Thoracic aorta (tissue), 2 donors: ENCODE measurements around the gene MACROD1. TPM values are rescaled to one million over a fixed set of nuclear protein-coding genes. Genes with fewer than 3 reads are reported as not detected.

Experiments used
- ATAC-seq: fragments of 150-250 bp; one replicate; pipeline ENCODE4 v1.8.0; 2017; ENCODE audit warnings: low read depth; ENCODE audit not compliant: insufficient number of reproducible peaks, low FRiP score
- DNase-seq: peaks from one replicate; pipeline ENCODE4 v3.0.0-alpha.2; 2020; ENCODE audit warnings: low spot score
- H3K27ac ChIP-seq, 2 donors: fragments of 200-600 bp; sonication (generic); 1 replicate in 1 of 2; 2 replicates in 1 of 2; pipeline ENCODE4 v1.5.1; 2016; ENCODE audit warnings: mild to moderate bottlenecking in 2 of 2, moderate library complexity in 2 of 2
- H3K27me3 ChIP-seq: fragments of 200-600 bp; sonication (generic); replicated peaks from 2 replicates; pipeline ENCODE4 v1.6.0; 2016; ENCODE audit warnings: mild to moderate bottlenecking; ENCODE audit not compliant: insufficient read depth
- H3K36me3 ChIP-seq: fragments of 200-600 bp; sonication (generic); one replicate; pipeline ENCODE4 v1.5.1; 2016
- H3K4me1 ChIP-seq, 2 donors: fragments of 200-600 bp; sonication (generic); 1 replicate in 1 of 2; 2 replicates in 1 of 2; pipeline versions ENCODE4 v1.5.1 to v1.6.0; 2016; ENCODE audit warnings: low read depth in 2 of 2, mild to moderate bottlenecking in 1 of 2; ENCODE audit not compliant: control insufficient read depth in 1 of 2
- H3K4me3 ChIP-seq: fragments of 200-600 bp; sonication (generic); 2 replicates; pipeline ENCODE4 v1.5.1; 2016; ENCODE audit warnings: mild to moderate bottlenecking
- H3K9me3 ChIP-seq: fragments of 200-600 bp; sonication (generic); 2 replicates; pipeline ENCODE4 v1.5.1; 2016
- total RNA-seq, 2 donors: library from RNA; depleted of rRNA; stranded (reverse); fragments of >200 nt; gene quantifications; one replicate each; pipeline versions ENCODE4 v1.1.0 to v1.2.3, GENCODE V29; 2016
- TF ChIP-seq, protein P1 (sequence below): fragments of 200-600 bp; sonication (generic); IDR thresholded peaks from one replicate; pipeline ENCODE4 v1.5.1; 2019; ENCODE audit warnings: antibody characterized with exemption

Gene MACROD1
- total RNA-seq, 2 donors from 2014 or later, result 15.8 to 17.6 TPM

DNA sequence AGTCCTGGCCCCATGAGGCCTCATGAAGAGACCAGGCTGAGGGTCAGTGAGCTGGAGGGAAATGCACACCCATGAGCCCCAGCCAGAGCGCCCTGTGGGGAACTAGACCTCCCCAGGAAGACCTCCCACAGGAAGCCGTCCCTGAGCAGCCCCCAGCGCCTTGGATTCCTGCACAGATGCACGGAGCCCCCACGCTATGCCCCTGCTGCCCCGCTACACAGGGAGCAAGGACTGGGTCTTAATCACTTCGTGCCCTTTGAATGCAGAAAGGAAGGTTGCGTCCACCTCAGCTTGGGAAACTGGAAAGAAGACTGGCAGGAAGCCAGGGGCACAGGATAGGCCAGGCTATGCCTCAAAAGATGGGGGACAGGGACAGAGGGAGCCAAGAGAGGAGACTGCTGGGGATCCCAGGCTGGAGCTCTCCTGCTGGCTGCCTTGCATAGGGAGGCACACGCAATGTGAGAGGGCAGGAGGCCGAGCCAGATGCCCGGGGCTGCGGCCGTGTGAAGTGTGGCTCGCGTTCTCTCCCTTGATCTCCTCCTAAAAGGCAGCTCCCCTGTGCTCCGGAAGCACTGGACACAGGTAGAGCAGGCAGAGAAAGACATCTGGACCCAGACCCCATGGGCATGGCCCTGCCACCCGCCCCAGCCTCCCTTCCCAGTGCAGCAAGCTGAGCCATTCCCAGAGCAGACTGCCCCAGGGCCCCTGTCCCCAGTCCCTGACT, 32.8 kb downstream of the MACROD1 start:
- no peak for ATAC-seq
- no peak overlapping the region for H3K27ac ChIP-seq
- H3K27me3 ChIP-seq, result no peaks in the 10 kb centered on the region
- H3K4me3 ChIP-seq, result no peak overlapping the region
- no peaks in the 10 kb centered on the region for H3K36me3 ChIP-seq
- DNase-seq, result no peak
- no peaks in the 10 kb centered on the region for H3K9me3 ChIP-seq
- TF ChIP-seq, protein P1, sequence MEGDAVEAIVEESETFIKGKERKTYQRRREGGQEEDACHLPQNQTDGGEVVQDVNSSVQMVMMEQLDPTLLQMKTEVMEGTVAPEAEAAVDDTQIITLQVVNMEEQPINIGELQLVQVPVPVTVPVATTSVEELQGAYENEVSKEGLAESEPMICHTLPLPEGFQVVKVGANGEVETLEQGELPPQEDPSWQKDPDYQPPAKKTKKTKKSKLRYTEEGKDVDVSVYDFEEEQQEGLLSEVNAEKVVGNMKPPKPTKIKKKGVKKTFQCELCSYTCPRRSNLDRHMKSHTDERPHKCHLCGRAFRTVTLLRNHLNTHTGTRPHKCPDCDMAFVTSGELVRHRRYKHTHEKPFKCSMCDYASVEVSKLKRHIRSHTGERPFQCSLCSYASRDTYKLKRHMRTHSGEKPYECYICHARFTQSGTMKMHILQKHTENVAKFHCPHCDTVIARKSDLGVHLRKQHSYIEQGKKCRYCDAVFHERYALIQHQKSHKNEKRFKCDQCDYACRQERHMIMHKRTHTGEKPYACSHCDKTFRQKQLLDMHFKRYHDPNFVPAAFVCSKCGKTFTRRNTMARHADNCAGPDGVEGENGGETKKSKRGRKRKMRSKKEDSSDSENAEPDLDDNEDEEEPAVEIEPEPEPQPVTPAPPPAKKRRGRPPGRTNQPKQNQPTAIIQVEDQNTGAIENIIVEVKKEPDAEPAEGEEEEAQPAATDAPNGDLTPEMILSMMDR, result no peak
- no peaks in the 10 kb centered on the region for H3K4me1 ChIP-seq

DNA sequence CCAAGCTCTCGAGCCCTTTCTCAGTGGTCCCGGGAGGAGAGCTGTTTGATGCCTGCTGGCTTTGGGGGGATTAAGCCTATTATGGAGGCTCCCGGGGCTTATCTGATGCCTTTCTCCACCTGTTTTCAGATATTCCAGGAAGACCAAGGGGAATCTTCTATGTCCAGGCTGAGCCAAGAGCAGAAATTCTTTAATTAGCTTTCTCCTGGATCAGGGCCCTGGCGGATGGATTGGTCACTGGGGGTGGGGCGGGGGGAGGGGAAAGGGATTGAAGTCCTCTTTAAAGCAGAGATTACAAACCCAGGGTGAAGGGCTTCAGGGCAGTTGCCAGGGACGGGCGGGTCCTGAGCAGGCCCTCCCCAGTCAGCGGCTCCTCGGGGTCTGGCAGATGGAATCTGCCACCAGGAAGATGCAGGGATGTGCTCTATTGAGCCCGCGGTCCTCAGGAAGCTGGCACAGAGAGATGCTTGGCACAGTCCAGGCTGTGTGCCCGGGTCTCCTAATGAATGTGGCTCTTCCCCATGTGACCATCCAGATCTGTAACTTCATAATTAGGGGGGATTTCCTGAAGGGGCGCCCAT, 33.6 kb downstream of the MACROD1 start:
- no peaks in the 10 kb centered on the region for H3K27me3 ChIP-seq

DNA sequence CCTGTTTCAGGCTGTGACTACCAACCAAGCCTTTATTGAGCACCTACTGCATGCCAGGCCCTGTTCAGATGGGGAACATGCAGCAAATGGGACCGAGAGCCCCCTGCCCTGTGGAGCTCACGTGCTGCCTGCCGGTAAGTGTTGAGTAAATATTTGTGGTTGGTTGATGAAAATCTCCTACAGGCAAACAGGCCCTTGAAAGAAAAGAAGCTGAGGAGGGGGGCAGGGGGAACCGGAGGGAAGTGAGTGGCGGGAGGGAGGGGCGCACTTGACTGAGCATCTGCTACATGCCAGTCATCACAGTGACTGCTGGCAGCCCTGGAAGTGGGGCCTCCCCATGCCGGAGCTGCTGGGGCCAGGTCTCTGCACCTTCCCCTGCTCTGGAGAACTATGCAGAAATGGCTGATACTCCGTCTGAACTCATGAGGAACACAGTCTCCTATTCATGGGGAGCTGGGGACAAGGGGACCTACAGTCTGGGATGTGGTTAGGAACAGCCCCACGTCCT, 34.2 kb downstream of the MACROD1 start:
- Histone ChIP-seq H3K36me3 (no peaks in the 10 kb centered on the region), H3K4me3 (no peak overlapping the region), H3K9me3 (no peaks in the 10 kb centered on the region), H3K4me1 (no peaks in the 10 kb centered on the region), H3K27ac (no peak overlapping the region), H3K27me3 (no peaks in the 10 kb centered on the region)
- no peak for ATAC-seq
- TF ChIP-seq, protein P1, result no peak
- DNase-seq, result no peak

More for the DNA sequence above, 33.6 kb downstream of the MACROD1 start:
- ATAC-seq (no peak), DNase-seq (no peak)
- Histone ChIP-seq H3K27ac (no peak overlapping the region), H3K9me3 (no peaks in the 10 kb centered on the region), H3K4me1 (no peaks in the 10 kb centered on the region), H3K36me3 (no peaks in the 10 kb centered on the region), H3K4me3 (no peak overlapping the region)
- TF ChIP-seq, protein P1, result no peak

DNA sequence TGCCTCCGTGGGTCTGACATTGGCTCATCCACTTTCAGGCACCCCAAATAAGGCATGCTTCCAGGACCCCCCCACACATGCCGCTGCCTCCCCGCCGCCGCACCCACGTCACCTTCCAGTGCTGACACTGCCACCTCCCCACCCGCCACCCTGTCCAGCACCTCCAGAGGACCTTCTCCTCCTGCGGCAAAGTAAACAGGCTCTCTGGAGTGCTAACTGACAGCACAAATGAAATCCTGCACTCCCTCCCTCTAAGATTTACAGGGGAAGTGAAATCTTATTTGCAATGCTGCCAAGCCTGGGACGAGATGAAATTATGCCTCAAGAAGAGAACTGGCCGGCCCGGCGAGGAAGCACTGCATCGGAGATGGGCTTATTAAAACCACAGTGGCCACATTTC, 35.3 kb downstream of the MACROD1 start:
- H3K4me3 ChIP-seq, result no peak overlapping the region
- no peaks in the 10 kb centered on the region for H3K9me3 ChIP-seq
- no peaks in the 10 kb centered on the region for H3K27me3 ChIP-seq
- no peaks in the 10 kb centered on the region for H3K36me3 ChIP-seq
- no peaks in the 10 kb centered on the region for H3K4me1 ChIP-seq
- TF ChIP-seq, protein P1, result no peak
- DNase-seq (no peak), ATAC-seq (no peak)
- no peak overlapping the region for H3K27ac ChIP-seq

DNA sequence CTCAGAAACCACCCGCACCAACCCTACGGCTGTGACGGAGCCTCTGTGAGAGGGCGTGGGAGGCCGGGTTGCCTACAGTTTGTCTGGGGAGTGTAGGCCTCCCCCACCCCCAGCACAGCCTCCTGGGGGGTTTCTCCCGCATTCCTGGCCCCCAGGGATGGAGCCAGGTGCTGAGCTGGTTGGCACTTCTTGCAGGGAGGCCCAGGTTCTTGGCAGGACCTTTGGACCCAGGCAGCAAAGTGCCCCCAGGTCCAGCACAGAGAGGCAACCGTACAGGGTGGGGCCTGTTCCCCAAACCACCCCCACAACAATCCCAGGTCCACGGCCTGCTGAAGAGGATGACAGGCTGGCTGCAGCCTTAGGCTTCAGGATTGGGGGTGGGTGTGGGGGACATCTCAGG, 36.5 kb downstream of the MACROD1 start:
- Histone ChIP-seq H3K36me3 (no peaks in the 10 kb centered on the region), H3K4me1 (no peaks in the 10 kb centered on the region), H3K4me3 (no peak overlapping the region), H3K9me3 (no peaks in the 10 kb centered on the region), H3K27me3 (no peaks in the 10 kb centered on the region), H3K27ac (no peak overlapping the region)
- ATAC-seq (no peak), DNase-seq (no peak)
- TF ChIP-seq, protein P1, result no peak
